Measurements from ENCODE around the gene ELK3.

The ELK3 gene

GRCh38 chr12:96236221-96236822, 42.1 kb downstream of the ELK3 start:
- peak overlapping the region; percentile 47 to 62 for H3K9ac ChIP-seq (ENCODE audit: low read length in 2 of 2)
- H3K4me1 ChIP-seq (ENCODE audit: control insufficient read depth, insufficient read depth, low read length): peaks cover 88% of the 10 kb centered on the region
- H3K9me3 ChIP-seq (ENCODE audit: control insufficient read depth in 2 of 2, low read length in 2 of 2): no peaks in the 10 kb centered on the region
- peak overlapping the region; percentile 99 for H3K27ac ChIP-seq (ENCODE audit: low read length)
- H3K27me3 ChIP-seq (ENCODE audit: control insufficient read depth in 1 of 2, insufficient read depth in 2 of 2, low read length in 2 of 2): no peaks in the 10 kb centered on the region
- peak overlapping the region in 1 of 2 donors; percentile 15 for H3K4me3 ChIP-seq (ENCODE audit: low read length in 2 of 2)
- H3K36me3 ChIP-seq (ENCODE audit: control insufficient read depth in 2 of 2, insufficient read depth in 2 of 2, low read length in 2 of 2): no peaks in the 10 kb centered on the region

GRCh38 chr12:96237035-96237434, 42.9 kb downstream of the ELK3 start:
- Histone ChIP-seq H3K9ac (ENCODE audit: low read length in 2 of 2) (peak overlapping the region; percentile 62 to 72), H3K4me3 (ENCODE audit: low read length in 2 of 2) (peak overlapping the region in 1 of 2 donors; percentile 35), H3K9me3 (ENCODE audit: control insufficient read depth in 2 of 2, low read length in 2 of 2) (no peaks in the 10 kb centered on the region), H3K4me1 (ENCODE audit: control insufficient read depth, insufficient read depth, low read length) (peaks cover 91% of the 10 kb centered on the region), H3K27me3 (ENCODE audit: control insufficient read depth in 1 of 2, insufficient read depth in 2 of 2, low read length in 2 of 2) (no peaks in the 10 kb centered on the region), H3K36me3 (ENCODE audit: control insufficient read depth in 2 of 2, insufficient read depth in 2 of 2, low read length in 2 of 2) (no peaks in the 10 kb centered on the region), H3K27ac (ENCODE audit: low read length) (peak overlapping the region; percentile 99)

GRCh38 chr12:96237465-96238077, 43.4 kb downstream of the ELK3 start:
- peak overlapping the region; percentile 62 to 72 for H3K9ac ChIP-seq (ENCODE audit: low read length in 2 of 2)
- no peaks in the 10 kb centered on the region for H3K9me3 ChIP-seq (ENCODE audit: control insufficient read depth in 2 of 2, low read length in 2 of 2)
- no peaks in the 10 kb centered on the region for H3K36me3 ChIP-seq (ENCODE audit: control insufficient read depth in 2 of 2, insufficient read depth in 2 of 2, low read length in 2 of 2)
- no peaks in the 10 kb centered on the region for H3K27me3 ChIP-seq (ENCODE audit: control insufficient read depth in 1 of 2, insufficient read depth in 2 of 2, low read length in 2 of 2)
- H3K4me1 ChIP-seq (ENCODE audit: control insufficient read depth, insufficient read depth, low read length): peaks cover 96% of the 10 kb centered on the region
- H3K27ac ChIP-seq (ENCODE audit: low read length): peak overlapping the region; percentile 99
- peak overlapping the region; percentile 5 to 35 for H3K4me3 ChIP-seq (ENCODE audit: low read length in 2 of 2)

- no peak overlapping the region for H3K4me3 ChIP-seq (ENCODE audit: low read length in 2 of 2)
- peaks cover 94% of the 10 kb centered on the region for H3K4me1 ChIP-seq (ENCODE audit: control insufficient read depth, insufficient read depth, low read length)
These were observed 44.3 kb downstream of the ELK3 start for GRCh38 chr12:96238336-96239047.

GRCh38 chr12:96239711-96240635, 45.8 kb downstream of the ELK3 start:
- Histone ChIP-seq H3K4me3 (ENCODE audit: low read length in 2 of 2) (peak overlapping the region; percentile 38 to 54), H3K27ac (ENCODE audit: low read length) (peak overlapping the region; percentile 99), H3K9me3 (ENCODE audit: control insufficient read depth in 2 of 2, low read length in 2 of 2) (no peaks in the 10 kb centered on the region), H3K36me3 (ENCODE audit: control insufficient read depth in 2 of 2, insufficient read depth in 2 of 2, low read length in 2 of 2) (no peaks in the 10 kb centered on the region), H3K27me3 (ENCODE audit: control insufficient read depth in 1 of 2, insufficient read depth in 2 of 2, low read length in 2 of 2) (no peaks in the 10 kb centered on the region), H3K9ac (ENCODE audit: low read length in 2 of 2) (peak overlapping the region; percentile 64 to 73), H3K4me1 (ENCODE audit: control insufficient read depth, insufficient read depth, low read length) (peaks cover 80% of the 10 kb centered on the region)

More at GRCh38 chr12:96238336-96239047, 44.3 kb downstream of the ELK3 start:
- Histone ChIP-seq H3K36me3 (ENCODE audit: control insufficient read depth in 2 of 2, insufficient read depth in 2 of 2, low read length in 2 of 2) (no peaks in the 10 kb centered on the region), H3K9me3 (ENCODE audit: control insufficient read depth in 2 of 2, low read length in 2 of 2) (no peaks in the 10 kb centered on the region), H3K9ac (ENCODE audit: low read length in 2 of 2) (peak overlapping the region; percentile 62 to 72), H3K27me3 (ENCODE audit: control insufficient read depth in 1 of 2, insufficient read depth in 2 of 2, low read length in 2 of 2) (no peaks in the 10 kb centered on the region), H3K27ac (ENCODE audit: low read length) (peak overlapping the region; percentile 99)

- no peaks in the 10 kb centered on the region for H3K36me3 ChIP-seq (ENCODE audit: control insufficient read depth in 2 of 2, insufficient read depth in 2 of 2, low read length in 2 of 2)
- H3K27ac ChIP-seq (ENCODE audit: low read length): peak overlapping the region; percentile 99
- peak overlapping the region in 1 of 2 donors; percentile 35 for H3K4me3 ChIP-seq (ENCODE audit: low read length in 2 of 2)
- peaks cover 73% of the 10 kb centered on the region for H3K4me1 ChIP-seq (ENCODE audit: control insufficient read depth, insufficient read depth, low read length)
- H3K9ac ChIP-seq (ENCODE audit: low read length in 2 of 2): peak overlapping the region; percentile 47 to 73
- no peaks in the 10 kb centered on the region for H3K9me3 ChIP-seq (ENCODE audit: control insufficient read depth in 2 of 2, low read length in 2 of 2)
- no peaks in the 10 kb centered on the region for H3K27me3 ChIP-seq (ENCODE audit: control insufficient read depth in 1 of 2, insufficient read depth in 2 of 2, low read length in 2 of 2)
These were observed 46.5 kb downstream of the ELK3 start for GRCh38 chr12:96240656-96241055.

- peak overlapping the region; percentile 65 to 73 for H3K9ac ChIP-seq (ENCODE audit: low read length in 2 of 2)
- peak overlapping the region; percentile 99 for H3K27ac ChIP-seq (ENCODE audit: low read length)
- H3K36me3 ChIP-seq (ENCODE audit: control insufficient read depth in 2 of 2, insufficient read depth in 2 of 2, low read length in 2 of 2): no peaks in the 10 kb centered on the region
- H3K4me3 ChIP-seq (ENCODE audit: low read length in 2 of 2): peak overlapping the region; percentile 46 to 55
- peaks cover 65% of the 10 kb centered on the region for H3K4me1 ChIP-seq (ENCODE audit: control insufficient read depth, insufficient read depth, low read length)
- H3K9me3 ChIP-seq (ENCODE audit: control insufficient read depth in 2 of 2, low read length in 2 of 2): no peaks in the 10 kb centered on the region
- no peaks in the 10 kb centered on the region for H3K27me3 ChIP-seq (ENCODE audit: control insufficient read depth in 1 of 2, insufficient read depth in 2 of 2, low read length in 2 of 2)
These were observed 47.3 kb downstream of the ELK3 start for GRCh38 chr12:96241431-96241830.

- Histone ChIP-seq H3K27me3 (ENCODE audit: control insufficient read depth in 1 of 2, insufficient read depth in 2 of 2, low read length in 2 of 2) (no peaks in the 10 kb centered on the region), H3K36me3 (ENCODE audit: control insufficient read depth in 2 of 2, insufficient read depth in 2 of 2, low read length in 2 of 2) (no peaks in the 10 kb centered on the region), H3K4me1 (ENCODE audit: control insufficient read depth, insufficient read depth, low read length) (peaks cover 61% of the 10 kb centered on the region), H3K9ac (ENCODE audit: low read length in 2 of 2) (peak overlapping the region; percentile 65 to 73), H3K27ac (ENCODE audit: low read length) (peak overlapping the region; percentile 99), H3K9me3 (ENCODE audit: control insufficient read depth in 2 of 2, low read length in 2 of 2) (no peaks in the 10 kb centered on the region), H3K4me3 (ENCODE audit: low read length in 2 of 2) (peak overlapping the region in 1 of 2 donors; percentile 55)
These were observed 47.7 kb downstream of the ELK3 start for GRCh38 chr12:96241846-96242256.

- Histone ChIP-seq H3K27ac (ENCODE audit: low read length) (peak overlapping the region; percentile 99), H3K4me1 (ENCODE audit: control insufficient read depth, insufficient read depth, low read length) (peaks cover 53% of the 10 kb centered on the region), H3K9me3 (ENCODE audit: control insufficient read depth in 2 of 2, low read length in 2 of 2) (no peaks in the 10 kb centered on the region), H3K4me3 (ENCODE audit: low read length in 2 of 2) (no peak overlapping the region), H3K36me3 (ENCODE audit: control insufficient read depth in 2 of 2, insufficient read depth in 2 of 2, low read length in 2 of 2) (peaks cover 0 to 5% of the 10 kb centered on the region in 2 donors), H3K9ac (ENCODE audit: low read length in 2 of 2) (peak overlapping the region in 1 of 2 donors; percentile 34), H3K27me3 (ENCODE audit: control insufficient read depth in 1 of 2, insufficient read depth in 2 of 2, low read length in 2 of 2) (no peaks in the 10 kb centered on the region)
These were observed 48.4 kb downstream of the ELK3 start for GRCh38 chr12:96242597-96242996.

- Histone ChIP-seq H3K27me3 (ENCODE audit: control insufficient read depth in 1 of 2, insufficient read depth in 2 of 2, low read length in 2 of 2) (no peaks in the 10 kb centered on the region), H3K9ac (ENCODE audit: low read length in 2 of 2) (no peak overlapping the region), H3K36me3 (ENCODE audit: control insufficient read depth in 2 of 2, insufficient read depth in 2 of 2, low read length in 2 of 2) (peaks cover 2 to 7% of the 10 kb centered on the region in 2 donors), H3K9me3 (ENCODE audit: control insufficient read depth in 2 of 2, low read length in 2 of 2) (no peaks in the 10 kb centered on the region), H3K4me3 (ENCODE audit: low read length in 2 of 2) (no peak overlapping the region), H3K4me1 (ENCODE audit: control insufficient read depth, insufficient read depth, low read length) (peaks cover 37% of the 10 kb centered on the region), H3K27ac (ENCODE audit: low read length) (no peak overlapping the region)
These were observed 50.7 kb downstream of the ELK3 start for GRCh38 chr12:96244826-96245225.

All from stomach smooth muscle (tissue), 2 donors.